SJCRH30 (cell line): ENCODE results near the gene STK39. TPM values are rescaled to one million over a fixed set of nuclear protein-coding genes. Genes with fewer than 3 reads are reported as not detected.
"Not testable (repeated sequence)": the region's sequence is repeated elsewhere in the genome, so short reads cannot be mapped to it uniquely, and the experiment has no call there.

Source experiments
- DNase-seq, 2 experiments: peaks; one replicate each; pipeline ENCODE4 v3.0.0-alpha.2; 2015 to 2020
- H3K27ac ChIP-seq: fragments of 250-450 bp; sonication (Bioruptor Pico); 2 replicates; pipeline ENCODE4 v1.5.1; 2020; ENCODE audit warnings: mild to moderate bottlenecking, moderate library complexity
- H3K27me3 ChIP-seq: fragments of 250-450 bp; sonication (Bioruptor Pico); 2 replicates; pipeline ENCODE4 v1.5.1; 2020; ENCODE audit warnings: mild to moderate bottlenecking, moderate library complexity
- H3K36me3 ChIP-seq: fragments of 250-450 bp; sonication (Bioruptor Pico); 2 replicates; pipeline ENCODE4 v1.5.1; 2020; ENCODE audit warnings: mild to moderate bottlenecking, moderate library complexity
- H3K4me1 ChIP-seq: fragments of 250-450 bp; sonication (Bioruptor Pico); 2 replicates; pipeline ENCODE4 v1.5.1; 2020; ENCODE audit warnings: mild to moderate bottlenecking, moderate library complexity
- H3K4me3 ChIP-seq: fragments of 250-450 bp; sonication (Bioruptor Pico); 2 replicates; pipeline ENCODE4 v1.5.1; 2020; ENCODE audit warnings: mild to moderate bottlenecking, moderate library complexity
- H3K9me3 ChIP-seq: fragments of 250-450 bp; sonication (Bioruptor Pico); replicated peaks from 2 replicates; pipeline ENCODE4 v1.5.1; 2020; ENCODE audit warnings: mild to moderate bottlenecking, moderate library complexity
- total RNA-seq: library from RNA; depleted of rRNA; stranded (reverse); fragments of >200 nt; shearing (Covaris generic); gene quantifications from 2 replicates; pipeline ENCODE4 v1.2.3, GENCODE V29; 2014

The STK39 gene
- total RNA-seq, 1 experiment from 2014 or later = 8.5 TPM

- Histone ChIP-seq H3K27ac (no peak overlapping the region), H3K27me3 (no peaks in the 10 kb centered on the region), H3K4me3 (no peak overlapping the region), H3K9me3 (no peaks in the 10 kb centered on the region), H3K4me1 (no peaks in the 10 kb centered on the region), H3K36me3 (no peaks in the 10 kb centered on the region)
- DNase-seq = no peak
These were observed 193.7 kb downstream of the STK39 start for GRCh38 chr2:168053676-168054075.

- Histone ChIP-seq H3K27me3 (no peaks in the 10 kb centered on the region), H3K9me3 (no peaks in the 10 kb centered on the region), H3K4me1 (no peaks in the 10 kb centered on the region), H3K4me3 (no peak overlapping the region), H3K36me3 (no peaks in the 10 kb centered on the region), H3K27ac (no peak overlapping the region)
- no peak for DNase-seq
These were observed 194.6 kb downstream of the STK39 start for GRCh38 chr2:168052773-168053172.

DNA sequence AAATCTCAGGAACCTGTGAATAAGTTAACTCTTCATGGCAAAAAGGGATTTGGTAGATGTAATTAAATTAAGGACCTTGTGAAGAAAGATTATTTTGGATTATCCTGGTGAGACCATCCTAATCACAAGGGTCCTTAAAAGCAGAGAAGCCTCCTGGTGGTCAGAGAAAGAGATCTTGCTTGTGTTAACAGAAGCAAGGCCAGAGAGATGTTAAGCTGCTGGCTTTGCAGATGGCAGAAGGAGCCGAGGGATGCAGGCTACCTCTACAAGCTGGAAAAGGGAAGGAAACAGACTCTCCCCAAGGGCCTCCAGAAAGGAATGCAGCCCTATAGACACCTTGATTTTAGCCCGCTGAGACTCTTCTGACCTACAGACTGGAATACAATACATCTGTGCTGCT is 197.0 kb downstream of the STK39 start:
- no peaks in the 10 kb centered on the region for H3K36me3 ChIP-seq
- H3K27me3 ChIP-seq = no peaks in the 10 kb centered on the region
- H3K4me3 ChIP-seq = no peak overlapping the region
- H3K27ac ChIP-seq = no peak overlapping the region
- DNase-seq = no peak
- no peaks in the 10 kb centered on the region for H3K9me3 ChIP-seq
- no peaks in the 10 kb centered on the region for H3K4me1 ChIP-seq

DNA sequence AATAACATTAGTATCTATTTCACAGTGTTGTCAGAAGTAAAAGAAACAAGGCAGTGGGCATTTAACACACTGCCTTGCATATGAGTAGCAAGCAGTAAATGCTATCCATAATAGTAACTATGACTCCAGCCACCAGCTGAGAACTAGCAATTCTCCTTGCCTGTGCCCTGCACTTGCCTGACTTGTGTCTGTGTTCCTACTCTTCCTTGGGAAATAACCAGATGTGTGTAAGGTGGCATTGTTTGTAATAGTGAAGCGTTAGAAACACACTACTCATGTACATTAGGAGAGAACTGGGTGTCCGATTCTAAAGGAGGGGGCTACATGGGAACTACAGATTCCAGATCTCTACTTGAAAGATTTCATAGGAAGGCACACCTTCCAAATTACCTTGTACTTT is 197.8 kb downstream of the STK39 start:
- Histone ChIP-seq H3K9me3 (no peaks in the 10 kb centered on the region), H3K27me3 (no peaks in the 10 kb centered on the region), H3K4me3 (no peak overlapping the region), H3K4me1 (no peaks in the 10 kb centered on the region), H3K36me3 (no peaks in the 10 kb centered on the region), H3K27ac (no peak overlapping the region)
- no peak for DNase-seq

DNA sequence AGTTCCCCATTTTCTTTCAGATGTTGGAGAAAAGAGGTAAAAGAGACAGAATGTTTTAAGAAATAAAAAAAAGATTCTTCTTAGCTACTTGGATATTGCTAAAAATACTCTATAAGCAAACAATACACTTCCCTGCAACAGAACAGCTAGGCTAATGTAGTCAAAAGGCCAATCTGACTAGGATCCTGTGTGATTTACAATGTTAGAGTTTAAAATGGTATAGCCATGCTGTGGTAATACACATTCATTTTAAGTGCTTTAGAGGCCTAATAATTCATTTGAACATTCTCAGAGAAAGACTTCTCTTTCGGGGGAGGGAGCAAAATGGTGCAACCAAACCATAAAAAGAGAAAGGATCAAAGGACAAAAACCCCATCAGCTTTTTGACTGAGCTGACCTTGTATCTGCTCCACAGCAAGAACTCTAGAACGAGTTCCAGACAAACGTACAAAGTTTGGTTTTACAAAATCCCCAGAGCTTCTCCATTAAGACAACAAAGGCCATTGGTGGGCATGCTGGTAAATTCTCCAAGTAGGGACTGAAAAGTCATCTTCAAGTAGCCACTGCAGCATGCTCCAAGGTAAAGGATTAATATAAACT is 200.2 kb downstream of the STK39 start:
- Histone ChIP-seq H3K27me3 (no peaks in the 10 kb centered on the region), H3K9me3 (no peaks in the 10 kb centered on the region), H3K36me3 (no peaks in the 10 kb centered on the region; the same call in 1 of the 2 replicates), H3K4me3 (no peak overlapping the region), H3K27ac (no peak overlapping the region), H3K4me1 (no peaks in the 10 kb centered on the region)
- DNase-seq = no peak

GRCh38 chr2:168044579-168044978 is 202.8 kb downstream of the STK39 start:
- H3K36me3 ChIP-seq = no peaks in the 10 kb centered on the region; the same call in 1 of the 2 replicates
- no peaks in the 10 kb centered on the region for H3K4me1 ChIP-seq
- H3K27ac ChIP-seq = no peak overlapping the region
- no peak overlapping the region for H3K4me3 ChIP-seq
- DNase-seq = no peak
- H3K27me3 ChIP-seq = no peaks in the 10 kb centered on the region
- no peaks in the 10 kb centered on the region for H3K9me3 ChIP-seq

GRCh38 chr2:168044176-168044575 is 203.2 kb downstream of the STK39 start:
- H3K27me3 ChIP-seq = no peaks in the 10 kb centered on the region
- H3K4me3 ChIP-seq = no peak overlapping the region
- no peak for DNase-seq
- no peaks in the 10 kb centered on the region for H3K9me3 ChIP-seq
- H3K36me3 ChIP-seq = no peaks in the 10 kb centered on the region; the same call in 1 of the 2 replicates
- H3K27ac ChIP-seq = no peak overlapping the region
- H3K4me1 ChIP-seq = no peaks in the 10 kb centered on the region

DNA sequence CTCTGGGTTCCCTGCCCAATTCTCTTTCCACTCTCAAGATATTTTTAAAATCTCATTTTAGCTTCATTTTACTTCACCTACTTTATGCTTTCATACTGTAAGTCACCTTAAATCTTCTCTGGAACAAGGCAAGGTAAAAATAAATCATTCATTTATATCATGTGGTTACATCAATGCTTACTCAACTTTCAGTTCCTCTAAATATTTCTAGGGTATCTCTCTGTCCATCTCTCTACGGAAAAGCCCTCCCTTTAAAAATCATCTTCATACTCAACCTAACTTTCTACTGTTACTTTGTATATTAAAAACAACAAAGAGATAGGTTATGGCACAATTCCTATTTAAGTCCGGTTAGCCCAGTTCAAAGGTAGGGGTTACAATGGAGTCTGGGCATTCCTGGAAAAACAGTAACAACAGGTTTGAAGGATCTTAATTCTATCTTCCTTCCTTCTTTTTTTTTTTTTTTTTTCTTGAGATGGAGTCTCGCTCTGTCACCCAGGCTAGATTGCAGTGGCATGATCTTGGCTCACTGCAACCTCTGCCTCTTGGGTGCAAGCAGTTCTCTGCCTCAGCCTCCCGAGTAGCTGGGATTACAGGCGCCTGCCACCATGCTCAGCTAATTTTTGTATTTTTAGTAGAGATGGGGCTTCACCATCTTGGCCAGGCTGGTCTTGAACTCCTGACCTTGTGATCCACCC is 205.1 kb downstream of the STK39 start:
- H3K4me1 ChIP-seq, H3K36me3 ChIP-seq, DNase-seq, H3K27me3 ChIP-seq, H3K27ac ChIP-seq, H3K4me3 ChIP-seq, H3K9me3 ChIP-seq: not testable (repeated sequence)

GRCh38 chr2:168039881-168040280 is 207.5 kb downstream of the STK39 start:
- Histone ChIP-seq H3K27me3 (no peaks in the 10 kb centered on the region), H3K9me3 (no peaks in the 10 kb centered on the region), H3K4me3 (no peak overlapping the region), H3K36me3 (peaks cover 2% of the 10 kb centered on the region; the same call in 1 of the 2 replicates), H3K4me1 (no peaks in the 10 kb centered on the region), H3K27ac (no peak overlapping the region)
- DNase-seq = no peak

- no peak overlapping the region for H3K4me3 ChIP-seq
- no peak overlapping the region for H3K27ac ChIP-seq
- no peaks in the 10 kb centered on the region for H3K9me3 ChIP-seq
- H3K27me3 ChIP-seq = no peaks in the 10 kb centered on the region
- no peak for DNase-seq
- H3K36me3 ChIP-seq = 0 out of 2 replicates have a peak, but pooled peaks cover 2% of the 10 kb centered on the region
- no peaks in the 10 kb centered on the region for H3K4me1 ChIP-seq
These were observed 209.6 kb downstream of the STK39 start for GRCh38 chr2:168037778-168038177.

- Histone ChIP-seq H3K27me3 (no peaks in the 10 kb centered on the region), H3K4me3 (no peak overlapping the region), H3K4me1 (no peaks in the 10 kb centered on the region), H3K27ac (no peak overlapping the region), H3K9me3 (no peaks in the 10 kb centered on the region), H3K36me3 (0 out of 2 replicates have a peak, but pooled peaks cover 2% of the 10 kb centered on the region)
- DNase-seq = no peak
These were observed 211.9 kb downstream of the STK39 start for GRCh38 chr2:168035458-168035857.

DNA sequence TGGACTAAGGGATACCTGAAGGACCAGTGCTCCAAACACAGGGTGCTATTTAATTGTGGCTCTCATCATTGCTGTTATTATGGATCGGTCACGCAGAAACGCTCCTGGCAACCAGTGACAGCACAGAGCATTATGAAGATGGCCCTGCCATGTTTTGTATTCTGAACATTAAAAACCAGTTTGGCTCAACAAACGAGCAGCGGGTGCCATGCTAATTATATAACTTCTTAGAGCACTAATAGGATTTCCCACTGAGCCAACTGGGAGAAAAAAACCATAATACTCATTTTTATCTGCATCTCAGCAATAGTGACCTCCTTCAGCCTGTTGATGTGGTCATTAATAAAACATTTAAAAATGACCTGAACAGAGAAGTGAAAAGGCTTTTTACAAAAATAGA is 212.8 kb downstream of the STK39 start:
- no peaks in the 10 kb centered on the region for H3K4me1 ChIP-seq
- no peak for DNase-seq
- no peaks in the 10 kb centered on the region for H3K27me3 ChIP-seq
- H3K36me3 ChIP-seq = 0 out of 2 replicates have a peak, but pooled peaks cover 2% of the 10 kb centered on the region
- H3K9me3 ChIP-seq = no peaks in the 10 kb centered on the region
- H3K4me3 ChIP-seq = no peak overlapping the region
- no peak overlapping the region for H3K27ac ChIP-seq

DNA sequence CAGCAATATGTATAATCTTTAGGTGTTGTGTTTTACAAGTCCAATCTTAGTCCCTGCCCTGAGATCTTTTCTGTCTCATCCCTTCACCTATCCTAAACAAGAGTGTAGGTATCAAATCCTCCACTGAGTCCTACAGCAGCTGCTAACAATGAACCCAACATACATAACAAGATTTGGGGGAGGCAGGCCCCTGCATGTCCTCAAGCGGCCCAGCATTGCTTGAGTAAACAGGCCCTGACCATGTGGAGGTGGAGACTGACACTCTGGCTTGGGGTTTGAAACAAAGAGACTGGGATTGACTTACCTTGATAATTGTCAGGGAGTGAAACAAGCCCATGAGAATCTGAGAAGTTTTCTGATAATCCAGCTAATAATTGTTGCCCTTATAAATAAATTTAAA is 213.4 kb downstream of the STK39 start:
- Histone ChIP-seq H3K27ac (no peak overlapping the region), H3K9me3 (no peaks in the 10 kb centered on the region), H3K4me3 (no peak overlapping the region), H3K27me3 (no peaks in the 10 kb centered on the region), H3K4me1 (no peaks in the 10 kb centered on the region), H3K36me3 (0 out of 2 replicates have a peak, but pooled peaks cover 2% of the 10 kb centered on the region)
- no peak for DNase-seq

DNA sequence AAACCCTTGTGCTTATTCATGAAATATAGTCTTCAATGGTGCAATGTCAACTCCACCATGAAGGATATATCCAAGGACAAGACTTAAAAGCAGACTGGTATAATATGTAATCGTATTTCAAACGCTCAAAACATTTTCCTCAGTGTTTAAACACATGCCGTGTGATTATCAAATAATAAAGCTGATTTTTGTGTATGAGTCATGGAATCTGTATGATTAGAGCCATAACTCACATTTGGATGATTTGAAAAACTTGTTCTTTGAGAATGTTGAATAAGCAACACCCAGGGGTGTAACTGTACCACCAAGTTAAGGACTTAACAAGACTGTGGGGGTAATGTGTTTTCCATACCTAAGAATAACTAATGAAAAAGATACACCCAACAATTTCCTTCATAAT is 215.3 kb downstream of the STK39 start:
- H3K9me3 ChIP-seq = no peaks in the 10 kb centered on the region
- H3K36me3 ChIP-seq = no peaks in the 10 kb centered on the region
- H3K27me3 ChIP-seq = no peaks in the 10 kb centered on the region
- no peak overlapping the region for H3K4me3 ChIP-seq
- H3K4me1 ChIP-seq = no peaks in the 10 kb centered on the region
- H3K27ac ChIP-seq = no peak overlapping the region
- DNase-seq = no peak

DNA sequence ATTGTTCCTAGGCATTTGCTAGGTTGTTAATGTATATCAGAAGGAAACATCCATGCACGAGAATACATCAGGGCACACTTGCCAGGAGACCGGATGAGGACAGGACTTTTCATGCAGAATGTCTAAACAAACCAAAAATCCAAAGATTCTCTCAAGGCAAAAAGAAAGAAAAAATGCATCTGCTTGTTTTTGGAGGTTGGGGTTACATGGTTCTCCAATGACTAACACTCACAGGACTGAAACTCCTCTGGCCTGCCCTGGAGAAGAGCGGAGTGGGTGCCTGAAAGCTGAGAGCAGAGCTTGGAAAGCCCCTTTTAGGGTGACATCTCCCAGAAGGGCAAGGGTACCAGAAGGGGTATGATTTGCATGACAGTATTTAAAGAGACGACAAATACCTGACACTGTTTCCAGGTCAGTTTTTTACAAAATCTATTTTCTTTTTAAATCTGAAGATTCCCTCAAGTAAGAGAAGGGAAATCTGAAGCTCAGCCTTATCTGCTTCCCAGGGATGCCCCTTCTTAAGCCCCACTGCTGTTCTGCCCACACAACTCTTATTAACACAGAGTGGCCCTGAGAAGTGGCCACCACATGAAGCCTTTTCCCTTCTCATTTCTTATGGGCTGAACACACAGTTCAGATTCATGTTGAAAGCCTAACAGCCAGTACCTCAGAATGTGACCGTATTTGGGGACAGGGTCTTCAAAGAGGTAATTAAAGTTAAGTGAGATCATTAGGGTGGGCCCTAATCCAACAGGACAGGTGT is 216.4 kb downstream of the STK39 start:
- H3K9me3 ChIP-seq = no peaks in the 10 kb centered on the region
- no peak for DNase-seq
- H3K4me1 ChIP-seq = no peaks in the 10 kb centered on the region
- H3K27me3 ChIP-seq = no peaks in the 10 kb centered on the region
- H3K4me3 ChIP-seq = no peak overlapping the region
- H3K36me3 ChIP-seq = no peaks in the 10 kb centered on the region
- no peak overlapping the region for H3K27ac ChIP-seq
